Measurements from ENCODE around the gene GBGT1. TPM values are rescaled to one million over a fixed set of nuclear protein-coding genes. Genes with fewer than 3 reads are reported as not detected.

Gene GBGT1
- total and polyA plus RNA-seq, 9 of the 15 experiments (the other 6 are each of a cell fraction or from before 2014, with no cell fraction given), result 0.55 to 25.8 (median 13.7) TPM

DNA sequence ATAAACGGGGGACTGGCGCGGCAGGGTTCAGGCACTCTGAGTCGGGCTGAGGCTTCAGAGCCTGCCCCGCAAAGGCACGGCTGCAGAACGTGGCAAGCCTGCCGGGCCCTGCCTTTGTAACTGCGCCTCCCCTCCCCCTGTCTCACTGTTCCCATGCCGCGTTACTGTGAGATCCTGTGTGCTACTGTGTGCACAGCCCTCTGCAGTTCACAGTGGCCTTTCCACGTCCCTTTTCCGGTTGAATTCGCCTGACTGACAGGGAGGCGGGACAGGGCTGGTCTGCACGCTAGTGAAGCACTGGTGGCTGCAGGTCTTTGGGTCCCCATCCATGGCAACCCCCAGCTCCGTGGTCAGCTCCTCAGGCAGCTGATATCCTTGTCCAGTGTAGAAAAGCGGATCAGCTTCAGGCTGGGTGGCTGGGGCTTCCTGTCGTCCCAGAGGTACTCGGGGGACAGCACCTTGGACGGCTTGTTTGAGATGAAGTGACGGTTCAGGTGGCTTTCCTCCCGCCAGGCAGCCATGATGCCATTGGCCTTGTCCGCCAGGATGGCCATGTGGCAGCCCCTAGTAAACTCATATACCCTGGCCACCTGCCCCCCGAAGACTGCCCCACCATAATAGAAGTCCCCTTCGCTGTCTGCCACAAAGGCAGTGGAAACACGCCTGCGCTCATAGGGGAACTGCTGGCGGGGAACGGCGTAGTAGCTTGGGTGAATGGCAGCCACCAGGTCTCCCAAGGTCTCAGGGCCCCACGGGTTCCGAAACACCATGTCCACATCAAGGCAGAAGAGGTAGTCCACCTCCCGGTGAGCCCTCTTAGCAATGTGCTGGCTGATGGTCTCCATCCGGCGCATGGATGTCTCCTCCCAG, 10.3 kb downstream of the GBGT1 start:
- CTCF ChIA-PET (ENCODE audit: low intra/inter-chr PET ratio), result no interaction called here
- Histone ChIP-seq H3K4me1 (replicated peaks in 1 of 2; ENCODE audit: control insufficient read depth in 2 of 2, insufficient read depth in 2 of 2, low read length in 2 of 2) (peaks cover 3 to 41% of the 10 kb centered on the region in 2 experiments; a peak in 3 of 5 replicates), H3K9me3 (replicated peaks; ENCODE audit: control insufficient read depth, insufficient read depth, low read depth, low read length) (no peaks in the 10 kb centered on the region), H3K79me2 (ENCODE audit: control insufficient read depth, insufficient read depth, low read length) (peaks cover 3% of the 10 kb centered on the region), H3K27ac (ENCODE audit: extremely low read depth, low read depth, low read length) (no peak overlapping the region), H2AFZ (ENCODE audit: low read depth, low read length) (no peak overlapping the region), H3K9ac (ENCODE audit: insufficient read depth in 1 of 2, low read depth in 2 of 2, low read length in 2 of 2) (peak overlapping the region in 1 of 2 experiments; percentile 3; a peak in 2 of 4 replicates), H3K4me3 (no peak overlapping the region), H3K9me1 (ENCODE audit: control insufficient read depth, insufficient read depth, low read length) (no peaks in the 10 kb centered on the region), H3K4me2 (ENCODE audit: insufficient read depth, low read length) (no peak overlapping the region), H3K36me3 (ENCODE audit: control insufficient read depth, insufficient read depth, low read length) (peaks cover 29% of the 10 kb centered on the region; the same call in 2 of the 3 replicates), H3K27me3 (ENCODE audit: control insufficient read depth in 2 of 2, insufficient read depth in 2 of 2, low read length in 2 of 2) (no peaks in the 10 kb centered on the region), H4K20me1 (replicated peaks; ENCODE audit: control insufficient read depth, insufficient read depth, low read length) (peaks cover 4% of the 10 kb centered on the region; the same call in 1 of the 2 replicates)
- in situ Hi-C loops (cut with MboI), result no loop called here
- no peak for FAIRE-seq
- intact Hi-C loops (cut with micrococcal nuclease), result no loop called here
- no TSS peak for BruUV-seq (replicated peaks)
- 75% methylated on average over 35 of the region's 36 CpGs for WGBS (ENCODE audit: insufficient coverage, low coverage, missing lambda C conversion rate)
- POLR2A ChIA-PET, result interaction anchor here (0.8 to 1.0 kb wide), 3 partner anchors 23 to 213 kb away, joined by 3 to 6 read pairs (median 3); no protein-coding TSS in a partner anchor
- DNase-seq (ENCODE audit: extremely low read depth in 1 of 4, low spot score in 3 of 4), result no peak
- ATAC-seq, result no peak
- TF ChIP-seq, protein P1, sequence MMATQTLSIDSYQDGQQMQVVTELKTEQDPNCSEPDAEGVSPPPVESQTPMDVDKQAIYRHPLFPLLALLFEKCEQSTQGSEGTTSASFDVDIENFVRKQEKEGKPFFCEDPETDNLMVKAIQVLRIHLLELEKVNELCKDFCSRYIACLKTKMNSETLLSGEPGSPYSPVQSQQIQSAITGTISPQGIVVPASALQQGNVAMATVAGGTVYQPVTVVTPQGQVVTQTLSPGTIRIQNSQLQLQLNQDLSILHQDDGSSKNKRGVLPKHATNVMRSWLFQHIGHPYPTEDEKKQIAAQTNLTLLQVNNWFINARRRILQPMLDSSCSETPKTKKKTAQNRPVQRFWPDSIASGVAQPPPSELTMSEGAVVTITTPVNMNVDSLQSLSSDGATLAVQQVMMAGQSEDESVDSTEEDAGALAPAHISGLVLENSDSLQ (IDR thresholded peaks at IDR 0.05), result peak; percentile 82
- TF ChIP-seq, protein P2, sequence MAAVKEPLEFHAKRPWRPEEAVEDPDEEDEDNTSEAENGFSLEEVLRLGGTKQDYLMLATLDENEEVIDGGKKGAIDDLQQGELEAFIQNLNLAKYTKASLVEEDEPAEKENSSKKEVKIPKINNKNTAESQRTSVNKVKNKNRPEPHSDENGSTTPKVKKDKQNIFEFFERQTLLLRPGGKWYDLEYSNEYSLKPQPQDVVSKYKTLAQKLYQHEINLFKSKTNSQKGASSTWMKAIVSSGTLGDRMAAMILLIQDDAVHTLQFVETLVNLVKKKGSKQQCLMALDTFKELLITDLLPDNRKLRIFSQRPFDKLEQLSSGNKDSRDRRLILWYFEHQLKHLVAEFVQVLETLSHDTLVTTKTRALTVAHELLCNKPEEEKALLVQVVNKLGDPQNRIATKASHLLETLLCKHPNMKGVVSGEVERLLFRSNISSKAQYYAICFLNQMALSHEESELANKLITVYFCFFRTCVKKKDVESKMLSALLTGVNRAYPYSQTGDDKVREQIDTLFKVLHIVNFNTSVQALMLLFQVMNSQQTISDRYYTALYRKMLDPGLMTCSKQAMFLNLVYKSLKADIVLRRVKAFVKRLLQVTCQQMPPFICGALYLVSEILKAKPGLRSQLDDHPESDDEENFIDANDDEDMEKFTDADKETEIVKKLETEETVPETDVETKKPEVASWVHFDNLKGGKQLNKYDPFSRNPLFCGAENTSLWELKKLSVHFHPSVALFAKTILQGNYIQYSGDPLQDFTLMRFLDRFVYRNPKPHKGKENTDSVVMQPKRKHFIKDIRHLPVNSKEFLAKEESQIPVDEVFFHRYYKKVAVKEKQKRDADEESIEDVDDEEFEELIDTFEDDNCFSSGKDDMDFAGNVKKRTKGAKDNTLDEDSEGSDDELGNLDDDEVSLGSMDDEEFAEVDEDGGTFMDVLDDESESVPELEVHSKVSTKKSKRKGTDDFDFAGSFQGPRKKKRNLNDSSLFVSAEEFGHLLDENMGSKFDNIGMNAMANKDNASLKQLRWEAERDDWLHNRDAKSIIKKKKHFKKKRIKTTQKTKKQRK (IDR thresholded peaks at IDR 0.05; ENCODE audit: borderline replicate concordance, low read depth, low read length), result no peak
- TF ChIP-seq ZBTB33 (CRISPR knock-in tag; IDR thresholded peaks at IDR 0.05) (peak; percentile 77), TRIM28 (IDR thresholded peaks at IDR 0.05) (no peak), SP1 (CRISPR knock-in tag; IDR thresholded peaks at IDR 0.05) (0 out of 2 replicates have a peak, but pooled peaks have one; percentile 24), POLR2G (IDR thresholded peaks at IDR 0.05; ENCODE audit: low read depth, low read length) (peak; percentile 31; the same call in 1 of the 2 replicates), MYNN (IDR thresholded peaks at IDR 0.05) (peak; percentile 99), MYNN (CRISPR knock-in tag; IDR thresholded peaks at IDR 0.05) (peak; percentile 81)

Measured in K562 (cell line).